ENCODE results near the gene PDLIM5.

The PDLIM5 gene

GRCh38 chr4:94426783-94427182, 25.0 kb upstream of the PDLIM5 start:
- TF ChIP-seq BACH2 (CRISPR knock-in tag; IDR thresholded peaks at IDR 0.05; ENCODE audit: borderline replicate concordance) (no peak), ARNTL (CRISPR knock-in tag; IDR thresholded peaks at IDR 0.05; ENCODE audit: borderline replicate concordance, low read depth) (no peak), TCF4 (CRISPR knock-in tag; IDR thresholded peaks at IDR 0.05; ENCODE audit: borderline replicate concordance) (no peak), POU6F1 (CRISPR knock-in tag; IDR thresholded peaks at IDR 0.05; ENCODE audit: borderline replicate concordance, low read depth) (no peak), ESRRG (CRISPR knock-in tag; IDR thresholded peaks at IDR 0.05) (no peak), ZNF8 (CRISPR knock-in tag; IDR thresholded peaks at IDR 0.05) (no peak), RARB (CRISPR knock-in tag; IDR thresholded peaks at IDR 0.05) (no peak)
- ATAC-seq: no peak

- TF ChIP-seq ZC3H10 (CRISPR knock-in tag; IDR thresholded peaks at IDR 0.05): no peak
- ATAC-seq: no peak
Observed at GRCh38 chr4:94428884-94429283, 22.9 kb upstream of the PDLIM5 start.

GRCh38 chr4:94430406-94430805, 21.3 kb upstream of the PDLIM5 start:
- ATAC-seq: no peak
- TF ChIP-seq RARB (CRISPR knock-in tag; IDR thresholded peaks at IDR 0.05) (no peak), ZFP30 (CRISPR knock-in tag; IDR thresholded peaks at IDR 0.05) (no peak), GLIS3 (CRISPR knock-in tag; IDR thresholded peaks at IDR 0.05) (no peak), ESRRG (CRISPR knock-in tag; IDR thresholded peaks at IDR 0.05) (no peak), TOX (CRISPR knock-in tag; IDR thresholded peaks at IDR 0.05; ENCODE audit: borderline replicate concordance) (no peak)

- no peak for ATAC-seq
- no peak for TF ChIP-seq TCF4 (CRISPR knock-in tag; IDR thresholded peaks at IDR 0.05; ENCODE audit: borderline replicate concordance)
- no peak for TF ChIP-seq GLIS3 (CRISPR knock-in tag; IDR thresholded peaks at IDR 0.05)
- no peak for TF ChIP-seq TSHZ2 (CRISPR knock-in tag; IDR thresholded peaks at IDR 0.05)
- no peak for TF ChIP-seq ZNF565 (CRISPR knock-in tag; conservative IDR thresholded peaks at IDR 0.05; ENCODE audit: low read depth)
- no peak for TF ChIP-seq PPARA (CRISPR knock-in tag; IDR thresholded peaks at IDR 0.05; ENCODE audit: borderline replicate concordance)
- TF ChIP-seq OSR1 (CRISPR knock-in tag; IDR thresholded peaks at IDR 0.05): no peak
- no peak for TF ChIP-seq POU6F1 (CRISPR knock-in tag; IDR thresholded peaks at IDR 0.05; ENCODE audit: borderline replicate concordance, low read depth)
- TF ChIP-seq CREB5 (CRISPR knock-in tag; IDR thresholded peaks at IDR 0.05; ENCODE audit: low read depth): no peak
- TF ChIP-seq RARB (CRISPR knock-in tag; IDR thresholded peaks at IDR 0.05): no peak
- TF ChIP-seq TOX (CRISPR knock-in tag; IDR thresholded peaks at IDR 0.05; ENCODE audit: borderline replicate concordance): no peak
- no peak for TF ChIP-seq ZC3H10 (CRISPR knock-in tag; IDR thresholded peaks at IDR 0.05)
- no peak for TF ChIP-seq ZFP3 (CRISPR knock-in tag; IDR thresholded peaks at IDR 0.05)
- no peak for TF ChIP-seq PATZ1 (CRISPR knock-in tag; IDR thresholded peaks at IDR 0.05; ENCODE audit: borderline replicate concordance)
- no peak for TF ChIP-seq ZFP30 (CRISPR knock-in tag; IDR thresholded peaks at IDR 0.05)
- TF ChIP-seq ARNTL (CRISPR knock-in tag; IDR thresholded peaks at IDR 0.05; ENCODE audit: borderline replicate concordance, low read depth): no peak
- TF ChIP-seq CSRNP3 (CRISPR knock-in tag; IDR thresholded peaks at IDR 0.05): no peak
- TF ChIP-seq SNAI2 (CRISPR knock-in tag; IDR thresholded peaks at IDR 0.05): no peak
- no peak for TF ChIP-seq BACH2 (CRISPR knock-in tag; IDR thresholded peaks at IDR 0.05; ENCODE audit: borderline replicate concordance)
Observed at GRCh38 chr4:94431388-94431787, 20.4 kb upstream of the PDLIM5 start.

Measured in SK-N-SH treated with all-trans-retinoic acid at 6 μM for 48 hours (cell line).